GM12865 (cell line): Measurements from ENCODE around the gene HECTD1.

Experiments used
- DNase-seq: peaks from one replicate; pipeline ENCODE4 v3.0.0; 2010; ENCODE audit warnings: low read depth
- H3K4me3 ChIP-seq: 2 replicates; pipeline ENCODE4 v1.5.1; 2011; ENCODE audit warnings: mild to moderate bottlenecking, low read depth, low read length, control low read depth
- TF ChIP-seq, protein P1 (sequence below): IDR thresholded peaks from 2 replicates; pipeline ENCODE4 v1.5.1; 2011; ENCODE audit warnings: low read length, control low read depth, low read depth, inconsistent platforms; ENCODE audit not compliant: insufficient read depth; ENCODE audit errors: missing control alignments

Gene HECTD1

DNA sequence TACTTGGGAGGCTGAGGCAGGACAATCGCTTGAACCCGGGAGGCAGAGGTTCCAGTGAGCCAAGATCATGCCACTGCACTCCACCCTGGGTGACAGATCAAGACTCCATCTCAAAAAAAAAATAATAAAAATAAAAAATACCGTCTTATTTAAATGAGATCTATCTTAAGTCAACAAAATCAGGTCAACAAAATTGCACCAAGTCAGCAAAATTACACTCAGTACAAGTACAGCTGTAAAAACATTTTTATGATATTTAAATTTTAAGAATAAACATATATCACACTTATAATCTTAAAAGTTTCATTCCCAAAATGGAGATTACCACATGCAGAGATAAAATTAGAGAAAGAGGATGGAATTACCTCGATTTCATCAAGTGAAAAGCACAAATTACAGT lies 33.2 kb downstream of the HECTD1 start:
- no peak for DNase-seq
- TF ChIP-seq, protein P1, sequence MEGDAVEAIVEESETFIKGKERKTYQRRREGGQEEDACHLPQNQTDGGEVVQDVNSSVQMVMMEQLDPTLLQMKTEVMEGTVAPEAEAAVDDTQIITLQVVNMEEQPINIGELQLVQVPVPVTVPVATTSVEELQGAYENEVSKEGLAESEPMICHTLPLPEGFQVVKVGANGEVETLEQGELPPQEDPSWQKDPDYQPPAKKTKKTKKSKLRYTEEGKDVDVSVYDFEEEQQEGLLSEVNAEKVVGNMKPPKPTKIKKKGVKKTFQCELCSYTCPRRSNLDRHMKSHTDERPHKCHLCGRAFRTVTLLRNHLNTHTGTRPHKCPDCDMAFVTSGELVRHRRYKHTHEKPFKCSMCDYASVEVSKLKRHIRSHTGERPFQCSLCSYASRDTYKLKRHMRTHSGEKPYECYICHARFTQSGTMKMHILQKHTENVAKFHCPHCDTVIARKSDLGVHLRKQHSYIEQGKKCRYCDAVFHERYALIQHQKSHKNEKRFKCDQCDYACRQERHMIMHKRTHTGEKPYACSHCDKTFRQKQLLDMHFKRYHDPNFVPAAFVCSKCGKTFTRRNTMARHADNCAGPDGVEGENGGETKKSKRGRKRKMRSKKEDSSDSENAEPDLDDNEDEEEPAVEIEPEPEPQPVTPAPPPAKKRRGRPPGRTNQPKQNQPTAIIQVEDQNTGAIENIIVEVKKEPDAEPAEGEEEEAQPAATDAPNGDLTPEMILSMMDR: no peak
- H3K4me3 ChIP-seq: no peak overlapping the region

GRCh38 chr14:31173120-31173837 lies 34.3 kb downstream of the HECTD1 start:
- H3K4me3 ChIP-seq: no peak overlapping the region
- DNase-seq: no peak
- TF ChIP-seq, protein P1: no peak

DNA sequence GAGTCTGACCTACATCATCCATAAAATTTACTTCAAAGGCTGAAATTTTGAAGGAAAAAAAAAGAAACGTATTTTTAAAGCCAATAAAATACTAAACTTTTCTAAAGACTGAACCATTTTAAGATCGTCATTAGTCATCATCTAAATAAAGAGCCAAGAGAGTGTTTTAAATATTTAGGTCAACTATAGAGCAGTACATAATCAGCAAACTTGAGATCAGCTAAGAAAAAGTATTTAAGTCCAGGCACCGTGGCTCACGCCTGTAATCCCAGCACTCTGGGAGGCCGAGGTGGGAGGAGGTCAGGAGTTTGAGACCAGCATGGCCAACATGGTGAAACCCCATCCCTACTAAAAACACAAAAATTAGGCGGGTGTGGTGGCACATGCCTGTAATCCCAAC lies 35.5 kb downstream of the HECTD1 start:
- TF ChIP-seq, protein P1: no peak
- H3K4me3 ChIP-seq: no peak overlapping the region
- no peak for DNase-seq

DNA sequence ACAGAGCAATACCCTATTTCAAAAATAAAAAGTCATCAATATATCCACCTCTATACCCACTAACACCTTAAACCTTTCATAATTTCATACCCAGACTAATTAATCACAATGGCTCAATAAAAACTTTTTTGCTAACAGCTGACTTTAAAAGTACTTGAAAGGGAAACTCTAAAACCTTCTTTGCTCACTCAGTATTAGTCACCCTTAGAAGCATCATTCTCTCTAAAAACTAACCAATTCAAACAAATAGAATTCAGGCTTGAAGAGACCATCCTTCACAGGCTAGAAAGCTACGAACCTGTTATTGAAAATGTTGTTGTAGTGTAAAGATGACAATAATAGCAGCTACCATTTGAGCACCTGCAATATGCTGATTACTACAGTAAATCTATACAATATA lies 37.2 kb downstream of the HECTD1 start:
- no peak for DNase-seq
- TF ChIP-seq, protein P1: no peak
- H3K4me3 ChIP-seq: no peak overlapping the region

- no peak for DNase-seq
- TF ChIP-seq, protein P1: no peak
- no peak overlapping the region for H3K4me3 ChIP-seq
These were observed 37.7 kb downstream of the HECTD1 start for GRCh38 chr14:31169877-31170276.

- no peak overlapping the region for H3K4me3 ChIP-seq
- DNase-seq: no peak
- TF ChIP-seq, protein P1: no peak
These were observed 40.6 kb downstream of the HECTD1 start for GRCh38 chr14:31167032-31167431.

DNA sequence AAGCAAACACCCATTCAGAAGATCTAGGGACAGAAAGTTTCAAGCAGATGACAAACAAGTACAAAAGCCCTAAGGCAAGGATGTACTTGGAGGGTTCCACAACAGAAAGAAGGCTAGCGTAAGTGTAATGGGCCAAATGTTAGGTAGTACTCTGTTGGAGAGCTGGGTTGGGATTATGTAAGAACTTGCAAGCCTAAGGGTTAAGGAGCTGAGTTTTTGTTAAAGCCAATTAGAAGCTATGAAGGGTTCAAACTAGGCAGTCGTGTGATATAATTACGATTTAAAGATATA lies 41.4 kb downstream of the HECTD1 start:
- H3K4me3 ChIP-seq: no peak overlapping the region
- DNase-seq: no peak
- TF ChIP-seq, protein P1: no peak
